HG03025 (cell line): Measurements from ENCODE around the gene DRAM1.
"Not testable (repeated sequence)": the region's sequence is repeated elsewhere in the genome, so short reads cannot be mapped to it uniquely, and the experiment has no call there.

Experiments
- ATAC-seq: cut with Tn5 transposase; IDR thresholded peaks from one replicate; pipeline ENCODE4 v1.9.1; 2021; ENCODE audit warnings: mild to moderate bottlenecking, moderate library complexity; ENCODE audit not compliant: unreplicated experiment, low FRiP score

Gene DRAM1

GRCh38 chr12:101901777-101902176, 24.4 kb downstream of the DRAM1 start:
- no peak for ATAC-seq

- ATAC-seq = no peak
These were observed 25.3 kb downstream of the DRAM1 start for GRCh38 chr12:101902641-101903040.

- ATAC-seq = no peak
These were observed 28.8 kb downstream of the DRAM1 start for GRCh38 chr12:101906226-101906625.

GRCh38 chr12:101908395-101908794, 31.0 kb downstream of the DRAM1 start:
- ATAC-seq = no peak

GRCh38 chr12:101909646-101910045, 32.3 kb downstream of the DRAM1 start:
- ATAC-seq = no peak

- no peak for ATAC-seq
These were observed 38.5 kb downstream of the DRAM1 start for GRCh38 chr12:101915841-101916240.

GRCh38 chr12:101918805-101919204, 41.4 kb downstream of the DRAM1 start:
- not testable (repeated sequence) for ATAC-seq

- ATAC-seq = no peak
These were observed 42.1 kb downstream of the DRAM1 start for GRCh38 chr12:101919447-101919846.

GRCh38 chr12:101920906-101921305, 43.5 kb downstream of the DRAM1 start:
- no peak for ATAC-seq

- no peak for ATAC-seq
These were observed 45.8 kb downstream of the DRAM1 start for GRCh38 chr12:101923045-101923718.

- no peak for ATAC-seq
These were observed 47.2 kb downstream of the DRAM1 start for GRCh38 chr12:101924618-101925017.

- ATAC-seq = no peak
These were observed 48.0 kb downstream of the DRAM1 start for GRCh38 chr12:101925361-101925760.

GRCh38 chr12:101925935-101926334, 48.6 kb downstream of the DRAM1 start:
- no peak for ATAC-seq

- ATAC-seq = no peak
These were observed 49.7 kb downstream of the DRAM1 start for GRCh38 chr12:101927036-101927435.

- ATAC-seq = no peak
These were observed 50.6 kb downstream of the DRAM1 start for GRCh38 chr12:101927999-101928398.

GRCh38 chr12:101928556-101928955, 51.2 kb downstream of the DRAM1 start:
- ATAC-seq = no peak

- ATAC-seq = no peak
These were observed 52.1 kb downstream of the DRAM1 start for GRCh38 chr12:101929365-101930041.

GRCh38 chr12:101931498-101932326, 54.3 kb downstream of the DRAM1 start:
- peak; percentile 22 for ATAC-seq

- ATAC-seq = no peak
These were observed 56.6 kb downstream of the DRAM1 start for GRCh38 chr12:101933866-101934514.

GRCh38 chr12:101935890-101936746, 58.7 kb downstream of the DRAM1 start:
- ATAC-seq = peak; percentile 71
